PC-3 (cell line): ENCODE results near the gene COL6A1. TPM values are rescaled to one million over a fixed set of nuclear protein-coding genes. Genes with fewer than 3 reads are reported as not detected.

ENCODE experiments used
- ATAC-seq: fragments of 200-7000 bp; cut with Tn5 transposase; 2 replicates; pipeline ENCODE4 v1.9.1; 2020; ENCODE audit warnings: mild to moderate bottlenecking, moderate library complexity
- BruUV-seq: library from RNA; stranded (reverse); fragments of 400-500 nt; replicated peaks from 2 replicates; lab custom pipeline; 2021; lab: Mats Ljungman, UMichigan
- CTCF ChIA-PET: fragments of 300-600 bp; sonication (Branson Sonifier 250); formaldehyde crosslinking; loops from one replicate; lab custom pipeline; 2022; ENCODE audit warnings: antibody characterized with exemption; lab: Charles Lee
- POLR2A ChIA-PET: fragments of 300-600 bp; sonication (Branson Sonifier 250); formaldehyde crosslinking; loops from one replicate; lab custom pipeline; 2022; ENCODE audit warnings: antibody characterized with exemption; ENCODE audit not compliant: unreplicated experiment; lab: Charles Lee
- DNase-seq: peaks from one replicate; pipeline ENCODE4 v3.0.0-alpha.2; 2015
- H2AFZ ChIP-seq: fragments of 300-600 bp; sonication (generic); 2 replicates; pipeline ENCODE4 v1.6.0; 2016; ENCODE audit warnings: antibody characterized with exemption, low read length
- H3F3A ChIP-seq: fragments of 300-600 bp; sonication (generic); one replicate; pipeline ENCODE4 v1.6.0; 2017; ENCODE audit warnings: antibody characterized with exemption, low read length, control low read depth, mild to moderate bottlenecking; ENCODE audit not compliant: unreplicated experiment
- H3K27ac ChIP-seq: fragments of 300-600 bp; sonication (generic); 2 replicates; pipeline ENCODE4 v1.5.1; 2016; ENCODE audit warnings: mild to moderate bottlenecking, low read length
- H3K27me3 ChIP-seq: fragments of 300-600 bp; sonication (generic); 2 replicates; pipeline ENCODE4 v1.6.1; 2016; ENCODE audit warnings: low read length, mixed read lengths
- H3K36me3 ChIP-seq: fragments of 300-600 bp; sonication (generic); 2 replicates; pipeline ENCODE4 v1.6.1; 2016; ENCODE audit warnings: low read depth, mixed run types, low read length, mixed read lengths
- H3K4me1 ChIP-seq: fragments of 300-600 bp; sonication (generic); 2 replicates; pipeline ENCODE4 v1.5.1; 2016; ENCODE audit warnings: low read length; ENCODE audit not compliant: insufficient read depth
- H3K4me2 ChIP-seq: fragments of 300-600 bp; sonication (generic); 2 replicates; pipeline ENCODE4 v1.6.0; 2016; ENCODE audit warnings: low read length
- H3K4me3 ChIP-seq: fragments of 300-600 bp; sonication (generic); 2 replicates; pipeline ENCODE4 v1.5.1; 2016; ENCODE audit warnings: mild to moderate bottlenecking, low read length, mixed read lengths
- H3K79me2 ChIP-seq: fragments of 300-600 bp; sonication (generic); 2 replicates; pipeline ENCODE4 v1.6.1; 2017; ENCODE audit warnings: low read length, mixed read lengths
- H3K9ac ChIP-seq: fragments of 300-600 bp; sonication (generic); 2 replicates; pipeline ENCODE4 v1.6.0; 2016; ENCODE audit warnings: mild to moderate bottlenecking, low read length
- H3K9me2 ChIP-seq: fragments of 300-600 bp; sonication (generic); replicated peaks from 2 replicates; pipeline ENCODE4 v1.6.1; 2016; ENCODE audit warnings: mixed run types, low read length, mixed read lengths
- H3K9me3 ChIP-seq: fragments of 300-600 bp; sonication (generic); 2 replicates; pipeline ENCODE4 v1.6.1; 2016; ENCODE audit warnings: low read length, mixed read lengths
- H4K20me1 ChIP-seq: fragments of 300-600 bp; sonication (generic); 2 replicates; pipeline ENCODE4 v1.6.1; 2016; ENCODE audit warnings: low read length, mixed read lengths
- EZH2 ChIP-seq: fragments of 300-600 bp; sonication (generic); IDR thresholded peaks from one replicate; pipeline ENCODE4 v1.6.1; 2017; ENCODE audit warnings: antibody characterized with exemption, mild to moderate bottlenecking, low read length; ENCODE audit not compliant: unreplicated experiment
- EZH2phosphoT487 ChIP-seq: fragments of 300-600 bp; sonication (generic); IDR thresholded peaks from 2 replicates; pipeline ENCODE4 v1.6.1; 2018; ENCODE audit warnings: mild to moderate bottlenecking, antibody characterized with exemption, low read length, borderline replicate concordance
- intact Hi-C: fragments of 100-400 bp; cut with micrococcal nuclease; formaldehyde crosslinking; loops from 2 replicates; pipeline ENCODE4 v1.9.0; 2023
- total RNA-seq: library from RNA; depleted of rRNA; stranded (reverse); fragments of >200 nt; gene quantifications from 2 replicates; pipeline ENCODE4 v1.2.3, GENCODE V29; 2014
- TF ChIP-seq, protein P1 (sequence below): fragments of 300-600 bp; sonication (generic); conservative IDR thresholded peaks from 2 replicates; pipeline ENCODE4 v1.5.1; 2017; ENCODE audit warnings: antibody characterized with exemption, low read depth, mild to moderate bottlenecking, low read length

COL6A1 gene
- total RNA-seq, 1 experiment from 2014 or later = 487 TPM

DNA sequence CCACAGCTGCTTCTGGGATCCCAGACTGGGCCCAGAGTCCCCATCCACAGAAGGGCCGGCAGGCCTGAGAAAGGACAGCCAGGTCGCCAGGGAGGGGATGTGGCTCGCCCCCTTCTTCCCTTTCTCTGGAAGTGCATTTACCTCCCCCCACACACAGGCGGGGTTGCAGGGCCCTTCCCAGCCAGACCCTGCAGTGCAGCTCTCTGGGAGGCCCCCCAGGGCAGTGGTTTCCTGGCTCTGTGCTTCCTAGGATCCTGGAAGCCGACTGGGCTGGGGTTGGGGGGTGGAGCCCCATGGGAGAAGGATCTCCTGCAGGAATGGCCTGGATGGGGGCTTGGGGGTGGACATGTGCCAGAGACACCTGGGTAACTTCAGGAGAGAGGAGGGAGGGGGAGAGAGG lies 4.2 kb upstream of the COL6A1 start:
- Histone ChIP-seq H3K4me2 (no peak overlapping the region), H3F3A (peaks cover 12% of the 10 kb centered on the region), H3K9me2 (no peaks in the 10 kb centered on the region), H4K20me1 (peaks cover 5% of the 10 kb centered on the region; the same call in 1 of the 2 replicates), H3K79me2 (peaks cover 19% of the 10 kb centered on the region), H3K27ac (no peak overlapping the region), H3K9ac (no peak overlapping the region), H3K9me3 (no peaks in the 10 kb centered on the region), H3K27me3 (no peaks in the 10 kb centered on the region), H2AFZ (no peak overlapping the region), H3K36me3 (no peaks in the 10 kb centered on the region), H3K4me3 (no peak overlapping the region), H3K4me1 (peaks cover 59% of the 10 kb centered on the region)
- DNase-seq (no peak), ATAC-seq (no peak)
- TF ChIP-seq EZH2phosphoT487 (no peak), EZH2 (no peak)
- intact Hi-C loops = no loop called here
- POLR2A ChIA-PET = no interaction called here
- no TSS peak for BruUV-seq
- CTCF ChIA-PET = no interaction called here

DNA sequence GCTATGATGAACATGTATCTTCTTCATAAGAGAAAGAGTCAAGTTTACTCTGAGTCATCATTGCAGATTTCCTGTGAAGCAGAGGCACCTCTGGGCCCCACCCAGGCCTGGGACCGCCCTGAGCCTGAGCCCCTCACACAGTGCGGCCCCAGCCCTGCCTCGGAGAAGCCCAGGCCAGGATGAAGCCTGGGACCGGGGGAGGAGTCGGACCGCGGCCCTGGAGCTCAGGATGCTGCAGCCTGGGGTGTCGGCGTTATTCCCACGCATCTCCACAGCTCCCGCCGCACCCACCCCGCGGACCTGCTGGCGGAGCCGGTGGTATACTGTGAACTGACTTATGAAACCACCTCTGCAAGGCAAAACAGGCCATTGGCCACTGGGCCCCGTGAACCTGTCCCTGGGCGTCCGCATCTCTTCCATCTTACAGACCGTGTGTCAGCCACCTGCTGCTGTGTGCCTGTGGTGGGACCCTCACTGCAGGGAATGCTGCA lies 2.4 kb upstream of the COL6A1 start:
- no peak overlapping the region for H2AFZ ChIP-seq
- peaks cover 52% of the 10 kb centered on the region for H3K4me1 ChIP-seq
- H3K9ac ChIP-seq = peak overlapping the region; percentile 35
- H3K36me3 ChIP-seq = peaks cover 1% of the 10 kb centered on the region
- peak overlapping the region; percentile 43 for H3K4me2 ChIP-seq
- TF ChIP-seq EZH2phosphoT487 (no peak), EZH2 (no peak)
- TF ChIP-seq, protein P1, sequence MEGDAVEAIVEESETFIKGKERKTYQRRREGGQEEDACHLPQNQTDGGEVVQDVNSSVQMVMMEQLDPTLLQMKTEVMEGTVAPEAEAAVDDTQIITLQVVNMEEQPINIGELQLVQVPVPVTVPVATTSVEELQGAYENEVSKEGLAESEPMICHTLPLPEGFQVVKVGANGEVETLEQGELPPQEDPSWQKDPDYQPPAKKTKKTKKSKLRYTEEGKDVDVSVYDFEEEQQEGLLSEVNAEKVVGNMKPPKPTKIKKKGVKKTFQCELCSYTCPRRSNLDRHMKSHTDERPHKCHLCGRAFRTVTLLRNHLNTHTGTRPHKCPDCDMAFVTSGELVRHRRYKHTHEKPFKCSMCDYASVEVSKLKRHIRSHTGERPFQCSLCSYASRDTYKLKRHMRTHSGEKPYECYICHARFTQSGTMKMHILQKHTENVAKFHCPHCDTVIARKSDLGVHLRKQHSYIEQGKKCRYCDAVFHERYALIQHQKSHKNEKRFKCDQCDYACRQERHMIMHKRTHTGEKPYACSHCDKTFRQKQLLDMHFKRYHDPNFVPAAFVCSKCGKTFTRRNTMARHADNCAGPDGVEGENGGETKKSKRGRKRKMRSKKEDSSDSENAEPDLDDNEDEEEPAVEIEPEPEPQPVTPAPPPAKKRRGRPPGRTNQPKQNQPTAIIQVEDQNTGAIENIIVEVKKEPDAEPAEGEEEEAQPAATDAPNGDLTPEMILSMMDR = no peak
- peaks cover 12% of the 10 kb centered on the region for H3F3A ChIP-seq
- ChIA-PET POLR2A (no interaction called here), CTCF (no interaction called here)
- no TSS peak for BruUV-seq
- peak; percentile 34 for ATAC-seq
- no peaks in the 10 kb centered on the region for H3K9me2 ChIP-seq
- H3K27me3 ChIP-seq = no peaks in the 10 kb centered on the region
- H3K79me2 ChIP-seq = peaks cover 36% of the 10 kb centered on the region
- DNase-seq = peak; percentile 79
- no peak overlapping the region; the same call in 1 of the 2 replicates for H3K4me3 ChIP-seq
- peak overlapping the region; percentile 84 for H3K27ac ChIP-seq
- intact Hi-C loops = loop anchor here (2.0 kb wide), 1 partner anchor 122 kb away; no protein-coding TSS in a partner anchor
- H3K9me3 ChIP-seq = no peaks in the 10 kb centered on the region
- peaks cover 17% of the 10 kb centered on the region for H4K20me1 ChIP-seq

DNA sequence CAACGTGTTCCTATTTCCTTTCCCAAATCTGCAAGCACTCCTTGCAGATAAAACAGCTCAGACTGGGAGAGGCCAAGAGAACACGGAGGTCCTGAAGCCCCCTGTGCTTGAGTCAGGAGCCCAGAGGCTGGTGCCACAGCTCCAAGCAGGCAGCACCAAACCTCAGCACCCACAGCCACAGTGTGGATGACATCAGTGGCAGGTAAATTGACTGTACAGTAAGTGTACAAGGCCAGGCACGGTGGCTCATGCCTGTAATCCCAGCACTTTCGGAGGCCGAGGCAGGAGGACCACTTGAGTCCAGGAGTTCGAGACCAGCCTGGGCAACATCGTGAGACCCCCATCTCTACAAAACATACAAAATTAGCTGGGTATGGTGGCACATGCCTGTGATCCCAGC lies 1.9 kb upstream of the COL6A1 start:
- BruUV-seq = no TSS peak
- CTCF ChIA-PET = no interaction called here
- H2AFZ ChIP-seq = no peak overlapping the region

More for the DNA sequence above, 1.9 kb upstream of the COL6A1 start:
- peak overlapping the region; percentile 35 for H3K9ac ChIP-seq
- H3K4me3 ChIP-seq = no peak overlapping the region; the same call in 1 of the 2 replicates
- peaks cover 6% of the 10 kb centered on the region for H3K36me3 ChIP-seq
- H3K4me1 ChIP-seq = peaks cover 52% of the 10 kb centered on the region
- H3K27me3 ChIP-seq = no peaks in the 10 kb centered on the region
- peak overlapping the region; percentile 43 for H3K4me2 ChIP-seq
- DNase-seq (peak; percentile 11), ATAC-seq (no peak)
- no peaks in the 10 kb centered on the region for H3K9me3 ChIP-seq
- intact Hi-C loops = loop anchor here (2.0 to 5.0 kb wide), 2 partner anchors 73 to 121 kb away; no protein-coding TSS in a partner anchor
- no peaks in the 10 kb centered on the region for H3K9me2 ChIP-seq
- peaks cover 41% of the 10 kb centered on the region for H3K79me2 ChIP-seq
- POLR2A ChIA-PET = no interaction called here
- H3K27ac ChIP-seq = peak overlapping the region; percentile 84
- peaks cover 9% of the 10 kb centered on the region for H3F3A ChIP-seq
- TF ChIP-seq EZH2phosphoT487 (no peak), EZH2 (no peak)
- TF ChIP-seq, protein P1 = no peak
- H4K20me1 ChIP-seq = peaks cover 21% of the 10 kb centered on the region
